Endothelial cell of umbilical vein (primary cell): Measurements from ENCODE around the gene MYRIP. TPM values are rescaled to one million over a fixed set of nuclear protein-coding genes. Genes with fewer than 3 reads are reported as not detected.

Source experiments
- BruUV-seq: library from RNA; stranded (reverse); fragments of 400-500 nt; replicated peaks from 2 replicates; lab custom pipeline; 2021; lab: Mats Ljungman, UMichigan
- CTCF ChIA-PET: fragments of 300-600, 350-600 bp; sonication (Branson Sonifier 250); formaldehyde crosslinking; loops from one replicate; lab custom pipeline; 2021; ENCODE audit warnings: antibody characterized with exemption, inconsistent platforms; lab: Charles Lee
- POLR2A ChIA-PET: fragments of 300-600, 350-600 bp; sonication (Branson Sonifier 250); formaldehyde crosslinking; loops from one replicate; lab custom pipeline; 2021; ENCODE audit warnings: antibody characterized with exemption, inconsistent platforms; lab: Charles Lee
- DNase-seq: peaks from one replicate; pipeline ENCODE4 v3.0.0-alpha.2; 2011; ENCODE audit warnings: low read depth, low spot score
- FAIRE-seq: peaks from 2 replicates; lab custom pipeline; 2011; peaks lifted over from hg19 to GRCh38; lab: Jason Lieb, UNC
- H2AFZ ChIP-seq: 2 replicates; pipeline ENCODE4 v1.6.0; 2012; ENCODE audit warnings: low read depth, low read length, control low read depth, inconsistent platforms
- H3K27ac ChIP-seq: 2 replicates; pipeline ENCODE4 v1.5.1; 2011; ENCODE audit warnings: low read depth, mild to moderate bottlenecking, control low read depth, low read length, moderate library complexity; ENCODE audit not compliant: insufficient read depth
- H3K27me3 ChIP-seq, 2 experiments: 2 replicates each; pipeline versions ENCODE4 v1.6.0 to v1.6.1; 2011; ENCODE audit warnings: low read length in 2 of 2, mixed read lengths in 1 of 2; ENCODE audit not compliant: control insufficient read depth in 2 of 2, insufficient read depth in 2 of 2
- H3K36me3 ChIP-seq, 2 experiments: 2 replicates in 1 of 2; 3 replicates in 1 of 2; pipeline ENCODE4 v1.5.1; 2011; ENCODE audit warnings: low read length in 2 of 2, mild to moderate bottlenecking in 1 of 2, moderate library complexity in 1 of 2; ENCODE audit not compliant: control insufficient read depth in 2 of 2, insufficient read depth in 2 of 2; ENCODE audit errors: extremely low read depth in 1 of 2
- H3K4me1 ChIP-seq: 3 replicates; pipeline ENCODE4 v1.5.1; 2011; ENCODE audit warnings: mild to moderate bottlenecking, low read length; ENCODE audit not compliant: control insufficient read depth, insufficient read depth; ENCODE audit errors: extremely low read depth
- H3K4me2 ChIP-seq: 2 replicates; pipeline ENCODE4 v1.6.1; 2011; ENCODE audit warnings: low read length, control low read depth, mixed read lengths; ENCODE audit not compliant: insufficient read depth
- H3K4me3 ChIP-seq, 3 experiments: fragments of 200-600 bp in 1 of 3; sonication (generic), shearing (Covaris generic) in 1 of 3; replicated peaks in 1 of 3; 2 replicates each; pipeline ENCODE4 v1.5.1; 2011 to 2016; ENCODE audit warnings: control low read depth in 3 of 3, low read length in 3 of 3, mild to moderate bottlenecking in 2 of 3, inconsistent platforms in 1 of 3, low read depth in 1 of 3, moderate library complexity in 1 of 3; ENCODE audit not compliant: insufficient read depth in 1 of 3
- H3K79me2 ChIP-seq: 2 replicates; pipeline ENCODE4 v1.6.0; 2012; ENCODE audit warnings: low read length, inconsistent platforms; ENCODE audit not compliant: control insufficient read depth, insufficient read depth
- H3K9ac ChIP-seq: replicated peaks from 2 replicates; pipeline ENCODE3; 2011; ENCODE audit warnings: low read length, control low read depth; ENCODE audit not compliant: insufficient read depth; ENCODE audit errors: extremely low read depth
- H3K9me1 ChIP-seq: replicated peaks from 3 replicates; pipeline ENCODE4 v1.6.0; 2011; ENCODE audit warnings: mild to moderate bottlenecking, low read length; ENCODE audit not compliant: control insufficient read depth, insufficient read depth; ENCODE audit errors: extremely low read depth
- H3K9me3 ChIP-seq: replicated peaks from 2 replicates; pipeline ENCODE4 v1.5.1; 2012; ENCODE audit warnings: low read length, inconsistent platforms; ENCODE audit not compliant: control insufficient read depth, insufficient read depth
- H4K20me1 ChIP-seq: replicated peaks from 2 replicates; pipeline ENCODE3; 2011; ENCODE audit warnings: mild to moderate bottlenecking, low read length; ENCODE audit not compliant: control insufficient read depth, insufficient read depth; ENCODE audit errors: extremely low read depth
- EZH2 ChIP-seq: IDR thresholded peaks from 2 replicates; pipeline ENCODE4 v1.6.1; 2012; ENCODE audit warnings: borderline replicate concordance, low read depth, mild to moderate bottlenecking, moderate library complexity, low read length, inconsistent platforms; ENCODE audit not compliant: severe bottlenecking
- FOS ChIP-seq: IDR thresholded peaks from 2 replicates; pipeline ENCODE4 v1.6.1; 2011; ENCODE audit warnings: mild to moderate bottlenecking, low read length, moderate library complexity, borderline replicate concordance; ENCODE audit not compliant: insufficient read depth
- GATA2 ChIP-seq: IDR thresholded peaks from 2 replicates; pipeline ENCODE4 v1.7.0; 2011; ENCODE audit warnings: low read depth, mild to moderate bottlenecking, moderate library complexity, mixed read lengths, low read length; ENCODE audit not compliant: insufficient read length, insufficient read depth
- JUN ChIP-seq: IDR thresholded peaks from 2 replicates; pipeline ENCODE4 v1.6.1; 2011; ENCODE audit warnings: borderline replicate concordance, low read depth; ENCODE audit not compliant: insufficient read length, insufficient read depth
- MYC ChIP-seq: IDR thresholded peaks from one replicate; pipeline ENCODE4 v1.6.1; 2011; ENCODE audit warnings: mild to moderate bottlenecking, low read depth, low read length
- POLR2A ChIP-seq: IDR thresholded peaks from 2 replicates; pipeline ENCODE4 v1.6.1; 2012; ENCODE audit warnings: low read depth, mild to moderate bottlenecking, control low read depth, low read length
- POLR2AphosphoS5 ChIP-seq: IDR thresholded peaks from 2 replicates; pipeline ENCODE4 v1.6.1; 2012; ENCODE audit warnings: low read depth, mild to moderate bottlenecking, control low read depth, low read length, moderate library complexity; ENCODE audit not compliant: insufficient read depth
- dilution Hi-C: fragments of 300-500 bp; cut with MboI; formaldehyde crosslinking; loops from one replicate; pipeline ENCODE4 v1.15.0; 2019; ENCODE audit warnings: low sequenced_read_pairs; ENCODE audit not compliant: extremely low pct_ligation_motif_present
- intact Hi-C: fragments of 100-400 bp; cut with micrococcal nuclease; formaldehyde crosslinking; loops from one replicate; pipeline ENCODE4 v1.10.0; 2022
- polyA plus RNA-seq, 4 experiments: library from polyadenylated mRNA; depleted of rRNA in 3 of 4; stranded (reverse) in 3 of 4; unstranded in 1 of 4; fragments of >200 nt; gene quantifications; 2 replicates each; pipeline versions ENCODE4 v1.2.1 to v1.2.3, GENCODE V29; 2011 to 2012; ENCODE audit warnings: missing spikeins in 1 of 4
- total RNA-seq: library from RNA; stranded (reverse); gene quantifications from 2 replicates; pipeline ENCODE4 v1.2.3, GENCODE V29; 2021
- TF ChIP-seq, protein P1 (sequence below), 2 donors: IDR thresholded peaks; 1 replicate in 1 of 2; 2 replicates in 1 of 2; pipeline ENCODE4 v1.5.1; 2011; ENCODE audit warnings: low read length in 2 of 2, mild to moderate bottlenecking in 2 of 2, moderate library complexity in 2 of 2, control low read depth in 1 of 2, inconsistent platforms in 1 of 2, low read depth in 1 of 2; ENCODE audit not compliant: insufficient read depth in 1 of 2; ENCODE audit errors: extremely low read depth in 1 of 2
- TF ChIP-seq, protein P2 (sequence below): IDR thresholded peaks from 2 replicates; pipeline ENCODE4 v1.6.1; 2011; ENCODE audit not compliant: insufficient read depth, insufficient read length

MYRIP gene
- total and polyA plus RNA-seq, 2 donors (not counting 3 experiments of a cell fraction or from before 2014, with no cell fraction given), result 6.7 to 11.9 TPM

DNA sequence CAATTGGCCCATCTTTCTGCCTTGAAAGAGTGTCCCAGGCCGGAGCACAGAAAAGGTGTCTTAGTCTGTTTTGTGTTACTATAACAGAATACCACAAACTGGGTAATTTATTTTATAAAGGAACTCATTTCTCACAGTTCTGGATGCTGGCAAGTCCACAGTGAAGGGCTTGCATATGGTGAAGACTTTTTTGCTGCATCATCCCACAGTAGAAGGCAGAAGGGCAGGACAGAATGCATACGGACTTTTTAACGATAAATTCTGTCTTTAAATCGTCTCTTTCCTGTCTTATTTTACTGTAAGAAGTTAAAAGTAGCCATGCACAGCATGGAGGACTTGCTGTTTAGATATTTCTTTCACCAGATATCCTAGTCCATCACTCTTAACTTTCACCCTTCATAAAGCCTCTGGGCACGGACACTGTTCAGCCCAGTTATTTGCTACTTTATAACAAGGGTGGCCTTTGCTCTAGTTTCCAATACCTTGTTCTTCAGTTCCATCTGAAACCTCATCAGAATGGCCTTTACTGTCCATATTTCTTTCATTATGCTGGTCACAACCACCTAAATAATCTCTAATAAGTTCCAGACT lies 489.8 kb downstream of the MYRIP start:
- H3K4me1 ChIP-seq, result peaks cover 10% of the 10 kb centered on the region
- H3K9me3 ChIP-seq, result no peaks in the 10 kb centered on the region
- ChIA-PET CTCF (no interaction called here), POLR2A (no interaction called here)
- no peaks in the 10 kb centered on the region for H3K36me3 ChIP-seq
- intact Hi-C loops, result loop anchor here (1.0 kb wide), 1 partner anchor 10 kb away; the partner anchor contains the start of gene EIF1B
- no peak overlapping the region for H2AFZ ChIP-seq
- H3K27ac ChIP-seq, result no peak overlapping the region
- DNase-seq, result no peak
- no peaks in the 10 kb centered on the region for H3K27me3 ChIP-seq
- no peak overlapping the region for H3K4me3 ChIP-seq
- no peaks in the 10 kb centered on the region for H4K20me1 ChIP-seq
- H3K4me2 ChIP-seq, result no peak overlapping the region
- no peak for FAIRE-seq
- no peak overlapping the region for H3K9ac ChIP-seq
- TF ChIP-seq JUN (no peak), POLR2A (no peak), EZH2 (no peak), GATA2 (no peak), POLR2AphosphoS5 (no peak), FOS (no peak), MYC (no peak)
- TF ChIP-seq, protein P1, sequence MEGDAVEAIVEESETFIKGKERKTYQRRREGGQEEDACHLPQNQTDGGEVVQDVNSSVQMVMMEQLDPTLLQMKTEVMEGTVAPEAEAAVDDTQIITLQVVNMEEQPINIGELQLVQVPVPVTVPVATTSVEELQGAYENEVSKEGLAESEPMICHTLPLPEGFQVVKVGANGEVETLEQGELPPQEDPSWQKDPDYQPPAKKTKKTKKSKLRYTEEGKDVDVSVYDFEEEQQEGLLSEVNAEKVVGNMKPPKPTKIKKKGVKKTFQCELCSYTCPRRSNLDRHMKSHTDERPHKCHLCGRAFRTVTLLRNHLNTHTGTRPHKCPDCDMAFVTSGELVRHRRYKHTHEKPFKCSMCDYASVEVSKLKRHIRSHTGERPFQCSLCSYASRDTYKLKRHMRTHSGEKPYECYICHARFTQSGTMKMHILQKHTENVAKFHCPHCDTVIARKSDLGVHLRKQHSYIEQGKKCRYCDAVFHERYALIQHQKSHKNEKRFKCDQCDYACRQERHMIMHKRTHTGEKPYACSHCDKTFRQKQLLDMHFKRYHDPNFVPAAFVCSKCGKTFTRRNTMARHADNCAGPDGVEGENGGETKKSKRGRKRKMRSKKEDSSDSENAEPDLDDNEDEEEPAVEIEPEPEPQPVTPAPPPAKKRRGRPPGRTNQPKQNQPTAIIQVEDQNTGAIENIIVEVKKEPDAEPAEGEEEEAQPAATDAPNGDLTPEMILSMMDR (IDR thresholded peaks at IDR 0.05; ENCODE audit: extremely low read depth in 1 of 2, insufficient read depth in 1 of 2, low read depth in 1 of 2, low read length in 2 of 2), result no peak
- TF ChIP-seq, protein P2, sequence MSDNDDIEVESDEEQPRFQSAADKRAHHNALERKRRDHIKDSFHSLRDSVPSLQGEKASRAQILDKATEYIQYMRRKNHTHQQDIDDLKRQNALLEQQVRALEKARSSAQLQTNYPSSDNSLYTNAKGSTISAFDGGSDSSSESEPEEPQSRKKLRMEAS, result no peak
- no peaks in the 10 kb centered on the region for H3K9me1 ChIP-seq
- BruUV-seq, result no TSS peak
- H3K79me2 ChIP-seq, result no peaks in the 10 kb centered on the region
- dilution Hi-C loops, result no loop called here
